Stimulated activated CD4-positive, alpha-beta T cell treated with anti-CD3 and anti-CD28 coated beads, Interleukin-1b, Interleukin-23, amount 100 ng/mL, for 1 hour (primary cell): ENCODE data around the gene DDX10.
"Not testable (repeated sequence)": the region's sequence is repeated elsewhere in the genome, so short reads cannot be mapped to it uniquely, and the experiment has no call there.

ENCODE experiments used
- DNase-seq, 2 donors: peaks; one replicate each; pipeline ENCODE4 v3.0.0-alpha.2; 2020; ENCODE audit warnings: low read depth in 2 of 2

Gene DDX10

GRCh38 chr11:108823960-108824359 is 159.1 kb downstream of the DDX10 start:
- not testable (repeated sequence) for DNase-seq

- no peak for DNase-seq
Observed at GRCh38 chr11:108824545-108824944, 159.7 kb downstream of the DDX10 start.

GRCh38 chr11:108825381-108825780 is 160.5 kb downstream of the DDX10 start:
- no peak for DNase-seq

GRCh38 chr11:108826136-108826535 is 161.3 kb downstream of the DDX10 start:
- no peak for DNase-seq

GRCh38 chr11:108835624-108836023 is 170.8 kb downstream of the DDX10 start:
- DNase-seq = no peak

GRCh38 chr11:108836541-108836940 is 171.7 kb downstream of the DDX10 start:
- DNase-seq = no peak

- no peak for DNase-seq
Observed at GRCh38 chr11:108838102-108838791, 173.4 kb downstream of the DDX10 start.

GRCh38 chr11:108838792-108839105 is 173.9 kb downstream of the DDX10 start:
- no peak for DNase-seq

- DNase-seq = no peak
Observed at GRCh38 chr11:108846009-108846408, 181.1 kb downstream of the DDX10 start.

GRCh38 chr11:108847298-108847990 is 182.6 kb downstream of the DDX10 start:
- DNase-seq = no peak

GRCh38 chr11:108851781-108852180 is 186.9 kb downstream of the DDX10 start:
- DNase-seq = no peak

GRCh38 chr11:108852701-108853100 is 187.8 kb downstream of the DDX10 start:
- DNase-seq = no peak

- no peak for DNase-seq
Observed at GRCh38 chr11:108853151-108853550, 188.3 kb downstream of the DDX10 start.

GRCh38 chr11:108853864-108854263 is 189.0 kb downstream of the DDX10 start:
- DNase-seq = no peak

GRCh38 chr11:108854346-108854745 is 189.5 kb downstream of the DDX10 start:
- no peak for DNase-seq

- DNase-seq = no peak
Observed at GRCh38 chr11:108857382-108857781, 192.5 kb downstream of the DDX10 start.

GRCh38 chr11:108858622-108859021 is 193.8 kb downstream of the DDX10 start:
- no peak for DNase-seq

- DNase-seq = no peak
Observed at GRCh38 chr11:108859510-108859909, 194.6 kb downstream of the DDX10 start.

- DNase-seq = no peak
Observed at GRCh38 chr11:108863528-108863927, 198.7 kb downstream of the DDX10 start.

GRCh38 chr11:108865406-108865805 is 200.5 kb downstream of the DDX10 start:
- DNase-seq = no peak

- no peak for DNase-seq
Observed at GRCh38 chr11:108866781-108867180, 201.9 kb downstream of the DDX10 start.

- DNase-seq = no peak
Observed at GRCh38 chr11:108870373-108871020, 205.6 kb downstream of the DDX10 start.

- DNase-seq = no peak
Observed at GRCh38 chr11:108871152-108871551, 206.3 kb downstream of the DDX10 start.
